Liver (tissue), 9 donors: ENCODE data around the gene SPO11. TPM values are rescaled to one million over a fixed set of nuclear protein-coding genes. Genes with fewer than 3 reads are reported as not detected.

Experiments
- DNase-seq: peaks from one replicate; pipeline ENCODE4 v3.0.0-alpha.2; 2017; ENCODE audit warnings: low spot score
- H3K27ac ChIP-seq, 2 donors: one replicate each; pipeline ENCODE4 v1.7.0; 2013; ENCODE audit warnings: inconsistent platforms in 2 of 2, low read length in 2 of 2, control low read depth in 1 of 2, low read depth in 1 of 2, mild to moderate bottlenecking in 1 of 2
- H3K27me3 ChIP-seq, 4 donors: one replicate each; pipeline versions ENCODE4 v1.6.1 to v1.7.0; 2013; ENCODE audit warnings: low read length in 3 of 4, inconsistent platforms in 1 of 4, mild to moderate bottlenecking in 1 of 4, moderate library complexity in 1 of 4; ENCODE audit not compliant: control insufficient read depth in 4 of 4, insufficient read depth in 4 of 4
- H3K36me3 ChIP-seq, 4 donors: one replicate each; pipeline versions ENCODE4 v1.6.1 to v1.7.0; 2013; ENCODE audit warnings: low read length in 3 of 4, mild to moderate bottlenecking in 3 of 4, low read depth in 1 of 4, moderate library complexity in 1 of 4; ENCODE audit not compliant: control insufficient read depth in 4 of 4, insufficient read depth in 3 of 4
- H3K4me1 ChIP-seq, 4 donors: one replicate each; pipeline versions ENCODE4 v1.6.1 to v1.7.0; 2013; ENCODE audit warnings: low read length in 3 of 4, mild to moderate bottlenecking in 3 of 4, moderate library complexity in 1 of 4; ENCODE audit not compliant: control insufficient read depth in 4 of 4, insufficient read depth in 4 of 4
- H3K4me3 ChIP-seq, 3 donors: one replicate each; pipeline versions ENCODE4 v1.6.1 to v1.7.0; 2013; ENCODE audit warnings: low read length in 3 of 3, control low read depth in 1 of 3, low read depth in 1 of 3, mild to moderate bottlenecking in 1 of 3
- H3K9ac ChIP-seq, 2 donors: one replicate each; pipeline ENCODE4 v1.7.0; 2013; ENCODE audit warnings: low read length in 2 of 2, mild to moderate bottlenecking in 2 of 2, moderate library complexity in 2 of 2, control low read depth in 1 of 2, low read depth in 1 of 2
- H3K9me3 ChIP-seq, 4 donors: one replicate each; pipeline versions ENCODE4 v1.6.1 to v1.7.0; 2013; ENCODE audit warnings: low read length in 3 of 4; ENCODE audit not compliant: control insufficient read depth in 4 of 4
- ATF3 ChIP-seq: IDR thresholded peaks from 2 replicates; pipeline ENCODE4 v1.6.1; 2016; ENCODE audit warnings: antibody characterized with exemption
- CTCF ChIP-seq: fragments of 150-350 bp; IDR thresholded peaks from 2 replicates; pipeline ENCODE4 v1.5.1; 2017; ENCODE audit warnings: improper control_type of control experiment, low read depth, low read length; ENCODE audit not compliant: missing input control
- FOXA1 ChIP-seq: IDR thresholded peaks from 2 replicates; pipeline ENCODE4 v1.6.1; 2016; ENCODE audit warnings: antibody characterized with exemption
- FOXA2 ChIP-seq: IDR thresholded peaks from 2 replicates; pipeline ENCODE4 v1.6.1; 2016; ENCODE audit warnings: antibody characterized with exemption
- GABPA ChIP-seq, 2 donors: IDR thresholded peaks in 1 of 2; conservative IDR thresholded peaks in 1 of 2; 2 replicates each; pipeline ENCODE4 v1.6.1; 2016; ENCODE audit warnings: antibody characterized with exemption in 2 of 2, mild to moderate bottlenecking in 1 of 2, moderate library complexity in 1 of 2
- HNF4G ChIP-seq: IDR thresholded peaks from 2 replicates; pipeline ENCODE4 v1.6.1; 2016; ENCODE audit warnings: antibody characterized with exemption
- JUND ChIP-seq, 2 donors: IDR thresholded peaks; 2 replicates each; pipeline ENCODE4 v1.6.1; 2016; ENCODE audit warnings: antibody characterized with exemption in 2 of 2
- MAX ChIP-seq: IDR thresholded peaks from 2 replicates; pipeline ENCODE4 v1.6.1; 2016; ENCODE audit warnings: antibody characterized with exemption
- RAD21 ChIP-seq, 2 donors: IDR thresholded peaks; 2 replicates each; pipeline ENCODE4 v1.6.1; 2016; ENCODE audit warnings: antibody characterized with exemption in 2 of 2, mild to moderate bottlenecking in 2 of 2
- RXRA ChIP-seq, 2 donors: IDR thresholded peaks; 2 replicates each; pipeline ENCODE4 v1.6.1; 2017 to 2018; ENCODE audit warnings: antibody characterized with exemption in 2 of 2, mild to moderate bottlenecking in 1 of 2
- SP1 ChIP-seq: IDR thresholded peaks from 2 replicates; pipeline ENCODE4 v1.6.1; 2018; ENCODE audit warnings: antibody characterized with exemption, mild to moderate bottlenecking
- TAF1 ChIP-seq: conservative IDR thresholded peaks from 2 replicates; pipeline ENCODE4 v1.6.1; 2016; ENCODE audit warnings: antibody characterized with exemption, mild to moderate bottlenecking
- YY1 ChIP-seq: IDR thresholded peaks from 2 replicates; pipeline ENCODE4 v1.6.1; 2016; ENCODE audit warnings: antibody characterized with exemption, mild to moderate bottlenecking
- ZBTB33 ChIP-seq: IDR thresholded peaks from 2 replicates; pipeline ENCODE4 v1.6.1; 2016; ENCODE audit warnings: antibody characterized with exemption
- WGBS: extraction: QIAGEN DNeasy Blood & Tissue Kit; methylation state at CpG from one replicate; pipeline ENCODE4 v1.1.7; 2013; 5-methylcytosine and 5-hydroxymethylcytosine counted together
- polyA plus RNA-seq, 2 donors: library from polyadenylated mRNA; stranded (reverse) in 1 of 2; unstranded in 1 of 2; fragments of 200-250 nt in 1 of 2; fragments of >200 nt in 1 of 2; fragmentation: Nextera tagmentation in 1 of 2; extraction: Ambion mirVana in 1 of 2; gene quantifications; one replicate each; pipeline versions ENCODE4 v1.2.1 to v1.2.3, GENCODE V29; 2013 to 2015
- total RNA-seq, 2 donors: library from RNA; depleted of rRNA; stranded (reverse); fragments of >200 nt; gene quantifications; one replicate each; pipeline ENCODE4 v1.2.3, GENCODE V29; 2014
- donor health status: healthy.
- donor health status: healthy.
- donor health status: healthy.
- donor health status: healthy.
- donor health status: healthy.

The SPO11 gene
- total and polyA plus RNA-seq, 4 donors: not detected

- Histone ChIP-seq H3K27me3 (no peaks in the 10 kb centered on the region), H3K9me3 (no peaks in the 10 kb centered on the region), H3K9ac (no peak overlapping the region), H3K4me3 (no peak overlapping the region), H3K4me1 (peaks cover 0 to 4% (median 2%) of the 10 kb centered on the region in 4 donors), H3K27ac (no peak overlapping the region), H3K36me3 (peaks cover 10 to 48% (median 31%) of the 10 kb centered on the region in 4 donors)
- WGBS: 87% methylated on average over 4 of the region's 4 CpGs
- DNase-seq: no peak
- TF ChIP-seq ATF3 (no peak), RAD21 (IDR thresholded peaks at IDR 0.05) (no peak), TAF1 (no peak), SP1 (no peak)
Observed at GRCh38 chr20:57378646-57379262, 49.2 kb downstream of the SPO11 start.

- 88% methylated on average over 5 of the region's 5 CpGs for WGBS
- H3K36me3 ChIP-seq: peaks cover 7 to 45% (median 30%) of the 10 kb centered on the region in 4 donors
- H3K9ac ChIP-seq: no peak overlapping the region
- TF ChIP-seq RAD21 (IDR thresholded peaks at IDR 0.05): no peak
- TF ChIP-seq FOXA1: no peak
- TF ChIP-seq FOXA2: no peak
- no peak for TF ChIP-seq TAF1
- no peak for TF ChIP-seq JUND (IDR thresholded peaks at IDR 0.05)
- no peak for TF ChIP-seq RXRA (IDR thresholded peaks at IDR 0.05)
- no peak for TF ChIP-seq CTCF
- TF ChIP-seq ATF3: no peak
- TF ChIP-seq SP1: no peak
- no peak for TF ChIP-seq MAX
- no peak for TF ChIP-seq ZBTB33
- no peak for TF ChIP-seq HNF4G
- no peaks in the 10 kb centered on the region for H3K9me3 ChIP-seq
- DNase-seq: no peak
- H3K4me3 ChIP-seq: no peak overlapping the region
- no peaks in the 10 kb centered on the region for H3K27me3 ChIP-seq
- no peak overlapping the region for H3K27ac ChIP-seq
- H3K4me1 ChIP-seq: peaks cover 0 to 4% (median 2%) of the 10 kb centered on the region in 4 donors
Observed at GRCh38 chr20:57379263-57379647, 49.7 kb downstream of the SPO11 start.

- TF ChIP-seq FOXA2 (no peak), YY1 (no peak), GABPA (IDR thresholded peaks at IDR 0.05 in 1 of 2, conservative IDR thresholded peaks at IDR 0.05 in 1 of 2) (no peak), RXRA (IDR thresholded peaks at IDR 0.05) (no peak)
- H3K4me3 ChIP-seq: no peak overlapping the region
- no peak for DNase-seq
- peaks cover 4 to 35% (median 24%) of the 10 kb centered on the region in 4 donors for H3K36me3 ChIP-seq
- H3K9me3 ChIP-seq: no peaks in the 10 kb centered on the region
- H3K4me1 ChIP-seq: peaks cover 0 to 5% (median 2%) of the 10 kb centered on the region in 4 donors
- H3K9ac ChIP-seq: no peak overlapping the region
- WGBS: 93% methylated on average over 10 of the region's 10 CpGs
- no peak overlapping the region for H3K27ac ChIP-seq
- H3K27me3 ChIP-seq: no peaks in the 10 kb centered on the region
Observed at GRCh38 chr20:57380081-57380750, 50.6 kb downstream of the SPO11 start.
